Measurements from ENCODE around the gene ZNF490.

DNA sequence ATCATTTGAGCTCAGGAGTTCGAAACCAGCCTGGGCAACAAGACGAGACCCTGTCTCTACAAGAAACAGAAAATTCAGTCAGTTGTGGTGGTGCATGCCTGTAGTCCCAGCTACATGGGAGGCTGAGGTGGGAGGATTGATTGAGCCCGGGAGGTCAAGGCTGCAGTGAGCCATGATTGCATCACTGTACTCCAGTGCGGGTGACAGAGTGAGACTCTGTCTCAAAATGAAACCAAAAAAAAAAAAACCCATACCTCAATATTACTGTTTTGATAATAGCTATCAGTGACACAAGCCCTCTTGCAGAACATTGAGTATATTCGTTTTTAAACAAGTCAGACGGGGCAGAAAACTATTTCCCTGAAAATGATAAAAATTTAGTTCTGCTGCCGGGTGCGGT lies 16.3 kb upstream of the ZNF490 start:
- TF ChIP-seq, protein P1, sequence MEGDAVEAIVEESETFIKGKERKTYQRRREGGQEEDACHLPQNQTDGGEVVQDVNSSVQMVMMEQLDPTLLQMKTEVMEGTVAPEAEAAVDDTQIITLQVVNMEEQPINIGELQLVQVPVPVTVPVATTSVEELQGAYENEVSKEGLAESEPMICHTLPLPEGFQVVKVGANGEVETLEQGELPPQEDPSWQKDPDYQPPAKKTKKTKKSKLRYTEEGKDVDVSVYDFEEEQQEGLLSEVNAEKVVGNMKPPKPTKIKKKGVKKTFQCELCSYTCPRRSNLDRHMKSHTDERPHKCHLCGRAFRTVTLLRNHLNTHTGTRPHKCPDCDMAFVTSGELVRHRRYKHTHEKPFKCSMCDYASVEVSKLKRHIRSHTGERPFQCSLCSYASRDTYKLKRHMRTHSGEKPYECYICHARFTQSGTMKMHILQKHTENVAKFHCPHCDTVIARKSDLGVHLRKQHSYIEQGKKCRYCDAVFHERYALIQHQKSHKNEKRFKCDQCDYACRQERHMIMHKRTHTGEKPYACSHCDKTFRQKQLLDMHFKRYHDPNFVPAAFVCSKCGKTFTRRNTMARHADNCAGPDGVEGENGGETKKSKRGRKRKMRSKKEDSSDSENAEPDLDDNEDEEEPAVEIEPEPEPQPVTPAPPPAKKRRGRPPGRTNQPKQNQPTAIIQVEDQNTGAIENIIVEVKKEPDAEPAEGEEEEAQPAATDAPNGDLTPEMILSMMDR (IDR thresholded peaks at IDR 0.05; ENCODE audit: low read depth, low read length), result no peak
- TF ChIP-seq EZH2phosphoT487 (IDR thresholded peaks at IDR 0.05; ENCODE audit: low read depth), result no peak

Measured in OCI-LY3 (cell line).